IPS-15b (cell line): Measurements from ENCODE around the gene LRWD1.
"Not testable (repeated sequence)": the region's sequence is repeated elsewhere in the genome, so short reads cannot be mapped to it uniquely, and the experiment has no call there.

Experiments used
- H3K27me3 ChIP-seq: one replicate; pipeline ENCODE4 v1.6.1; 2013; ENCODE audit warnings: low read length; ENCODE audit not compliant: control insufficient read depth, insufficient read depth
- H3K36me3 ChIP-seq: one replicate; pipeline ENCODE4 v1.6.1; 2013; ENCODE audit warnings: low read length; ENCODE audit not compliant: control insufficient read depth, insufficient read depth
- H3K4me1 ChIP-seq: one replicate; pipeline ENCODE4 v1.6.1; 2013; ENCODE audit warnings: mild to moderate bottlenecking, low read length; ENCODE audit not compliant: control insufficient read depth, insufficient read depth
- H3K4me3 ChIP-seq: one replicate; pipeline ENCODE4 v1.5.1; 2013; ENCODE audit warnings: low read depth, low read length
- H3K9ac ChIP-seq: one replicate; pipeline ENCODE4 v1.6.1; 2013; ENCODE audit warnings: low read depth, mild to moderate bottlenecking, low read length
- H3K9me3 ChIP-seq: one replicate; pipeline ENCODE4 v1.6.1; 2013; ENCODE audit warnings: mild to moderate bottlenecking, low read length; ENCODE audit not compliant: control insufficient read depth, insufficient read depth

Gene LRWD1

DNA sequence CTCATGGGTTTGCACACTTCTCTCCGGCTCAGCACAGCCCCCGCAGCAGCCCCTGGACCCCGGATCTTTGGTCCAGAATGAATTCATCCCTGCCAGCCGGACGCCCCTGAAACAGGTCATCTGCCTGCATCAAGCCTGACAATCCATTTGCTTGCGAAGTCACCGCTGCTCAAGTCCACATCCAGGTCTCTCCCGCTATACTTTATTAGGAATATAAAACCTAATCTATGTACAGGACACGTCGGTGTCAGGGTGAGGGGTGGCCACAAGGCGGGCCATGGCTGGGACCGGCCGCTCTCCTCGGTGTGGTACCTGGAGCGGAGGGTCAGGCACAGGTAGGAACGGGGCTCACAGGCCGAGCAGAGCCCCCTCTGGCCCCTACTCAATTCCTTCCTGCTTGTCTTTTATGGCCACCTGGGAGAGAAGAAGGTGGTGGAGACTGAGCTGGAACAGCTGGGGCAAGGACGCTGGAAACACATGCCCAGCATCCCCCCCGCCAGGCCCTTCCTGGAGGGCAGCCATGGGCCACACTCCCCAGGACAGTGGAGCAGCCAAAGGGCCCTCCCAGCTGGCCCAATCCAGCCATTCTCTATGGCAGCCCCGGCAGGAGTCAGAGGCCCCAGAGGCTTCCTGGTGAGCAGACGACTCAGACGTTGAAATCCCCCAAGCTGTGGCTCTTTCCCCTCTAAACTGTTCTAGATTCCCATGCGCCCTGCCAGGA lies 8.6 kb downstream of the LRWD1 start:
- Histone ChIP-seq H3K27me3 (no peaks in the 10 kb centered on the region), H3K36me3 (peaks cover 30% of the 10 kb centered on the region), H3K4me1 (no peaks in the 10 kb centered on the region), H3K9ac (no peak overlapping the region), H3K9me3 (no peaks in the 10 kb centered on the region), H3K4me3 (no peak overlapping the region)

DNA sequence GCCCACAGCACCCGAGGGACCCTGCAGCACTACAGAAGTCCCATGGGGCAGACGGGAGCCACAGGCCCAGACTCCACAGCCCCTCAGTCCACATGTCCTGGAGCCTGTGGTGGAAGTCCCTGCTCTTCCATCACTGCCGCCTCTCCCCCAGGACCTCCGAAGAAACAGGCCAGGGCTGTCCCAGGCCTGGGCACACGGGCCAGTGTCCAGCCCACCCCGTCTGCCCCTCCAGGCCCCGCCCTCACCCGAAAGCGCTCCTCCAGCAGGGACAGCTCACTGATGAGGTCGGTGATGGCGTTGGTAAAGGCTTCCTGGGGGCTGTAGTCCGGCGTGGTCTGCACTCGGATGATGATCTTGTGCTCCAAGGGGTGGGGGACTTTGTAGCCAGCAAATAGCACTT lies 9.3 kb downstream of the LRWD1 start:
- H3K4me1 ChIP-seq, H3K27me3 ChIP-seq, H3K9me3 ChIP-seq, H3K9ac ChIP-seq, H3K4me3 ChIP-seq: not testable (repeated sequence)
- peaks cover 28% of the 10 kb centered on the region for H3K36me3 ChIP-seq

- H3K36me3 ChIP-seq, result peaks cover 22% of the 10 kb centered on the region
- H3K27me3 ChIP-seq, H3K4me1 ChIP-seq, H3K9me3 ChIP-seq, H3K4me3 ChIP-seq, H3K9ac ChIP-seq: not testable (repeated sequence)
Measured at GRCh38 chr7:102474736-102475435, 10.1 kb downstream of the LRWD1 start.

DNA sequence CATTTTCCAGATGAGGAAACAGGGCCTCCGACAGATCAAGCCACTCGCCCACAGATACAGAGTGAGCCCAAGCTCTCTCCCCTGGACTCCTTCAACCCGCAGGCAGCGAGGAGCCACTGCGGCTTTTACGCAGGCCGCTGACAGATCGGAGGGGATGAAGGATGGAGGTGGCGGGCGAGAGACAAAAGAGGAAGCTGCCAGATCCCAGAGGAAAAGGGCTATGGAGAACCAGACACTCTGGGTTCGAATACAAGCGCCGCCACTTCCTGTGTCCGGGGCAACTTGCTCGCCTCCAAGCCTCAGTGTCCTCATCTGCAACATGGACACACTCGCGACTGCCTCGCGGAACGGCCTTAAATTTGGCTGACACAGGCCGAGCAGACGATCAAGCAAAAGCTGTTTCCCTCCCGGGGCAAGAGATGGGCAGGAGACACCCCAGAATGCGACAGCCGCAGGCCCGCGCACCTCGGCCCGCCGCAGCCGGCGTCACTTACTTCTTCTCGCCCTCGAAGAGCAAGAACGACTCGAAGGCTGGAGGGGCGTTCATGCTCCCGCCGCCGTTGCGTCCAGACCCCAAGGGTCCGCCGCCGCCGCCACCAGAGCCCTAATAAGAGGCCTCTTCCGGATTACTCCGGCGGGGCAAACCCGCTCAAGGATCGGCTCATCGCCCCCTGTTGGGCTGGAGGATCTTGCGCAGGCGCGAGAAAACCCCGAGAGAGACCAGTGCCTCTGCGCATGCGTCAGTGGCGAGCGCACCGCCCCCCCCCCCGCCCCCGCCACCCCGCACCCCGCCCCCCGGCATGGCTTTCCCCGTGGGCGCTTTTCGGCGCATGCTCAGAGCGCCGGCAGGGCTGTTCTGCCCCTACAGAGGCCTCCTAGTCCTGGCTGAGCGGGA lies 13.8 kb downstream of the LRWD1 start, which contains the start of gene POLR2J:
Gene POLR2J, minus strand, starts transcription at position 609 of the 895 bp plus-strand sequence. Its CDS starts 62 bp downstream, at position 547.
- not testable (repeated sequence) for H3K36me3 ChIP-seq, H3K9me3 ChIP-seq, H3K9ac ChIP-seq, H3K4me1 ChIP-seq, H3K4me3 ChIP-seq, H3K27me3 ChIP-seq

GRCh38 chr7:102479209-102479584 lies 14.4 kb downstream of the LRWD1 start:
- not testable (repeated sequence) for H3K27me3 ChIP-seq, H3K4me1 ChIP-seq, H3K36me3 ChIP-seq, H3K4me3 ChIP-seq, H3K9me3 ChIP-seq, H3K9ac ChIP-seq

GRCh38 chr7:102479982-102480637 lies 15.3 kb downstream of the LRWD1 start:
- not testable (repeated sequence) for H3K9ac ChIP-seq, H3K4me3 ChIP-seq, H3K27me3 ChIP-seq, H3K4me1 ChIP-seq, H3K9me3 ChIP-seq, H3K36me3 ChIP-seq

DNA sequence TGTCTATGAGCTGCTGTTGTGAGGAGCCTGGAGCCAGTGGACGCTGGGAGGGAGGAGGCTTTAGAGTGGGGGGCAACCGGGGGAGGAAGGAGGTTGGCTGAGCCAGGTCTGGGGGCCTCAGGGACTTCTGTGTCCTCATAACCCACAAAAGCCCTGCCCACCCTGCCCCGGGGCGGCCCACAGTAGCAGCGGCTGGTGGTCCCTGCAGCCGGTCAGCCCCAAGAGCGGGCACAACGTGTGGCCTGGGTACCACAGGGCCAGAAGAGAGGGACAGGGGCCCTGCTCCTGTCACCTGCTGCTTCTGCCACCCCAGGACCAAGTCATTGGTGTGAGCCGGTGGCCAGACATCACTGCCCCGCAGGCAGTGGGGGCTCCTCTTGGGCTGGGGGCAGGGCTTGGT lies 17.2 kb downstream of the LRWD1 start:
- H3K4me3 ChIP-seq, H3K27me3 ChIP-seq, H3K36me3 ChIP-seq, H3K9me3 ChIP-seq, H3K4me1 ChIP-seq, H3K9ac ChIP-seq: not testable (repeated sequence)

- H3K27me3 ChIP-seq, H3K9ac ChIP-seq, H3K4me1 ChIP-seq, H3K36me3 ChIP-seq, H3K9me3 ChIP-seq, H3K4me3 ChIP-seq: not testable (repeated sequence)
Measured at GRCh38 chr7:102484317-102484716, 19.5 kb downstream of the LRWD1 start.

DNA sequence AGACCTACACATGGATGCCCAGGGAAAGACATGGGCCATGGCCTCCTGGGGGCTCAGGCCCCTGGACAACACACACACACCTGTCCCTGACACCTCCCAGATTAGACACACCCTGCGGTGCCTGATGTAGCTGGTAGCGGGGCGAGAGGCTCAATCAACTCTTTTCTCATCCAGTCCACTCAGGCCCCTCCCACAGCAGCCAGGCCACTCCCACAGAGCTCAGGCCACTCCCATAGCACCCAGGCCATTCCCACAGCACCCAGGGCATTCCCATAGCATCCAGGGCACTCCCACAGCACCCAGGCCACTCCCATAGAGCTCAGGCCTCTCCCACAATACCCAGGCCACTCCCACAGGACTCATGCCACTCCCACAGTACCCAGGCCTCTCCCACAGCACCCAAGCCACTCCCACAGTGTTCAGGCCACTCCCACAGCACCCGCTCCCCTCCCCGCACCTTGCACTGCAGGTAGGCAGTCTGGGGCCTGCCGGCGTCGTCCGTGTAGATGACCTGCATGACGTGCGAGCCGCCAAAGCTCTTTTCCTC lies 25.8 kb downstream of the LRWD1 start:
- not testable (repeated sequence) for H3K9me3 ChIP-seq, H3K9ac ChIP-seq, H3K4me1 ChIP-seq, H3K4me3 ChIP-seq, H3K27me3 ChIP-seq, H3K36me3 ChIP-seq

DNA sequence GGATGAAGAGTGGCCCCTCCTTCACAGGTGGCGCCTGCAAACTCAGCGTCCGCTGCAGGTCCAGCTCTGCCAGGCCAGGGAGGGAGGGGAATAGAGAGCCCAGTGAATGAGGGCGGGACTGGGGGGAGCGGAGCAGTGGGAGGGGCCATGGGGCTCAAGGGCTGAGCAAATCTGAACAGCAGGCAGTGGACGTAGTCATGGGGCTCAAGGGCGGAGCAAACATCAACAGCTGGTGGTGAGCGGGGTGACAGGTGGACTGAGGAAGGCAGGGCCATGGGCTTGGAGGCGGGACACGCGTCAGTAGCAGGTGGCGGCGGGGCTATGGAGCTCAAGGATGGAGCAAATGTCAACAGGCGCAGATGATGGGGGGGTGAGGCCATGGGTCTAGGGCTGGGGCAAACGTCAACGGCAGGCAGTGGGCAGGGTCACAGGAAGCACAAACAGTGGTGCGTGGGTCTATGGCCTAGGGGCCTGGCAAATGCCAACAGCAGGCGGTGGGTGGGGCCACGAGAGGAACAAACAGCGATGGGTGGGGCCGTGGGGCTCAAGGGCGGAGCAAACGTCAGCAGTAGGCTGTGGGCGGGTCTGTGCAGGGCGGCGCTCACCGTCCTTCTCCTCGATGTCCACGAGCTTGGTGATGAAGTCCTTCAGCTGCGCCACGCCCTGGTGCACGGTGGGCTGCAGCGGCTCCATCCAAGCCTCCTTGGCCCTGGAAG lies 28.6 kb downstream of the LRWD1 start:
- not testable (repeated sequence) for H3K9me3 ChIP-seq, H3K4me1 ChIP-seq, H3K27me3 ChIP-seq, H3K9ac ChIP-seq, H3K36me3 ChIP-seq, H3K4me3 ChIP-seq

GRCh38 chr7:102494026-102494425 lies 29.2 kb downstream of the LRWD1 start:
- H3K9ac ChIP-seq, H3K9me3 ChIP-seq, H3K4me3 ChIP-seq, H3K36me3 ChIP-seq, H3K4me1 ChIP-seq, H3K27me3 ChIP-seq: not testable (repeated sequence)
